NCI-H1092 (cell line): ENCODE data around the gene SRSF4.
"Not testable (repeated sequence)": the region's sequence is repeated elsewhere in the genome, so short reads cannot be mapped to it uniquely, and the experiment has no call there.

Experiments used
- DNase-seq: peaks from one replicate; lab custom pipeline; 2025; lab: John Stamatoyannopoulos, UW

The SRSF4 gene

GRCh38 chr1:29162476-29163138 is 19.1 kb downstream of the SRSF4 start:
- DNase-seq: no peak

- no peak for DNase-seq
Measured at GRCh38 chr1:29162025-29162424, 19.7 kb downstream of the SRSF4 start.

- no peak for DNase-seq
Measured at GRCh38 chr1:29159773-29160172, 21.9 kb downstream of the SRSF4 start.

- no peak for DNase-seq
Measured at GRCh38 chr1:29157269-29157601, 24.5 kb downstream of the SRSF4 start.

- DNase-seq: no peak
Measured at GRCh38 chr1:29156543-29157268, 25.0 kb downstream of the SRSF4 start.

GRCh38 chr1:29152046-29152805 is 29.5 kb downstream of the SRSF4 start:
- no peak for DNase-seq

- DNase-seq: not testable (repeated sequence)
Measured at GRCh38 chr1:29150346-29150745, 31.4 kb downstream of the SRSF4 start.

- DNase-seq: no peak
Measured at GRCh38 chr1:29148656-29149491, 32.8 kb downstream of the SRSF4 start.

GRCh38 chr1:29145739-29146437 is 35.8 kb downstream of the SRSF4 start:
- no peak for DNase-seq

- no peak for DNase-seq
Measured at GRCh38 chr1:29144178-29144577, 37.5 kb downstream of the SRSF4 start.

- no peak for DNase-seq
Measured at GRCh38 chr1:29142714-29143113, 39.0 kb downstream of the SRSF4 start.

GRCh38 chr1:29136391-29136915 is 45.2 kb downstream of the SRSF4 start:
- DNase-seq: no peak

- no peak for DNase-seq
Measured at GRCh38 chr1:29134695-29135028, 47.0 kb downstream of the SRSF4 start.

- DNase-seq: no peak
Measured at GRCh38 chr1:29133861-29134694, 47.6 kb downstream of the SRSF4 start.

GRCh38 chr1:29131056-29131455 is 50.6 kb downstream of the SRSF4 start:
- not testable (repeated sequence) for DNase-seq

- no peak for DNase-seq
Measured at GRCh38 chr1:29129916-29130315, 51.8 kb downstream of the SRSF4 start.

GRCh38 chr1:29128739-29129138 is 53.0 kb downstream of the SRSF4 start:
- DNase-seq: no peak

GRCh38 chr1:29126198-29126597 is 55.5 kb downstream of the SRSF4 start:
- no peak for DNase-seq

- DNase-seq: no peak
Measured at GRCh38 chr1:29125788-29126187, 55.9 kb downstream of the SRSF4 start.

- DNase-seq: no peak
Measured at GRCh38 chr1:29125237-29125641, 56.5 kb downstream of the SRSF4 start.
